ENCODE results near the gene CLBA1. TPM values are rescaled to one million over a fixed set of nuclear protein-coding genes. Genes with fewer than 3 reads are reported as not detected.

CLBA1 gene
- polyA plus RNA-seq, 2 of the 4 experiments (the other 2 are of a cell fraction): 11.5 to 12.0 TPM

GRCh38 chr14:105007593-105008264 is 22.1 kb downstream of the CLBA1 start:
- Histone ChIP-seq H3K4me1 (peaks cover 9% of the 10 kb centered on the region), H3K4me3 (no peak overlapping the region), H3K27ac (no peak overlapping the region), H3K4me2 (no peak overlapping the region), H3K9me3 (no peaks in the 10 kb centered on the region)
- DNase-seq (ENCODE audit: low read depth in 1 of 2, low spot score in 1 of 2): no peak
- ChIA-PET POLR2A (no interaction called here), CTCF (interaction anchor here (1.3 to 8.8 kb wide), 3 partner anchors 14 to 37 kb away, joined by 3 to 70 read pairs (median 4); no protein-coding TSS in a partner anchor)
- no peak for FAIRE-seq
- no peak for ATAC-seq
- no peak for TF ChIP-seq CHD4 (IDR thresholded peaks at IDR 0.05; ENCODE audit: borderline replicate concordance)
- TF ChIP-seq, protein P1, sequence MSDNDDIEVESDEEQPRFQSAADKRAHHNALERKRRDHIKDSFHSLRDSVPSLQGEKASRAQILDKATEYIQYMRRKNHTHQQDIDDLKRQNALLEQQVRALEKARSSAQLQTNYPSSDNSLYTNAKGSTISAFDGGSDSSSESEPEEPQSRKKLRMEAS (IDR thresholded peaks at IDR 0.05): no peak
- TF ChIP-seq, protein P2, sequence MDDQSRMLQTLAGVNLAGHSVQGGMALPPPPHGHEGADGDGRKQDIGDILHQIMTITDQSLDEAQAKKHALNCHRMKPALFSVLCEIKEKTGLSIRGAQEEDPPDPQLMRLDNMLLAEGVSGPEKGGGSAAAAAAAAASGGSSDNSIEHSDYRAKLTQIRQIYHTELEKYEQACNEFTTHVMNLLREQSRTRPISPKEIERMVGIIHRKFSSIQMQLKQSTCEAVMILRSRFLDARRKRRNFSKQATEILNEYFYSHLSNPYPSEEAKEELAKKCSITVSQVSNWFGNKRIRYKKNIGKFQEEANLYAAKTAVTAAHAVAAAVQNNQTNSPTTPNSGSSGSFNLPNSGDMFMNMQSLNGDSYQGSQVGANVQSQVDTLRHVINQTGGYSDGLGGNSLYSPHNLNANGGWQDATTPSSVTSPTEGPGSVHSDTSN (IDR thresholded peaks at IDR 0.05): no peak
- no peak for TF ChIP-seq BCL3 (IDR thresholded peaks at IDR 0.05)
- no peak for TF ChIP-seq E2F6 (IDR thresholded peaks at IDR 0.05; ENCODE audit: borderline replicate concordance, low read depth)
- TF ChIP-seq POLR2AphosphoS2 (conservative IDR thresholded peaks at IDR 0.05; ENCODE audit: low read length): no peak; the same call in 1 of the 2 replicates
- TF ChIP-seq MYC (IDR thresholded peaks at IDR 0.05; ENCODE audit: borderline replicate concordance, low read length): no peak
- TF ChIP-seq CEBPB (IDR thresholded peaks at IDR 0.05): no peak
- no peak for TF ChIP-seq CBX2 (IDR thresholded peaks at IDR 0.05; ENCODE audit: borderline replicate concordance, low read depth)
- no peak for TF ChIP-seq NPAS2 (CRISPR knock-in tag; IDR thresholded peaks at IDR 0.05; ENCODE audit: borderline replicate concordance)
- TF ChIP-seq POLR2A (IDR thresholded peaks at IDR 0.05; ENCODE audit: low read length): no peak
- TF ChIP-seq HOXB13 (CRISPR knock-in tag; IDR thresholded peaks at IDR 0.05; ENCODE audit: low read depth): no peak
- no peak for TF ChIP-seq NFE2L2 (conservative IDR thresholded peaks at IDR 0.05; ENCODE audit: low read length)
- TF ChIP-seq TP53 (CRISPR knock-in tag; IDR thresholded peaks at IDR 0.05): no peak
- no peak for TF ChIP-seq HOXA7 (CRISPR knock-in tag; IDR thresholded peaks at IDR 0.05)
- WGBS (ENCODE audit: missing lambda C conversion rate): 95% methylated on average over 16 of the region's 19 CpGs

DNA sequence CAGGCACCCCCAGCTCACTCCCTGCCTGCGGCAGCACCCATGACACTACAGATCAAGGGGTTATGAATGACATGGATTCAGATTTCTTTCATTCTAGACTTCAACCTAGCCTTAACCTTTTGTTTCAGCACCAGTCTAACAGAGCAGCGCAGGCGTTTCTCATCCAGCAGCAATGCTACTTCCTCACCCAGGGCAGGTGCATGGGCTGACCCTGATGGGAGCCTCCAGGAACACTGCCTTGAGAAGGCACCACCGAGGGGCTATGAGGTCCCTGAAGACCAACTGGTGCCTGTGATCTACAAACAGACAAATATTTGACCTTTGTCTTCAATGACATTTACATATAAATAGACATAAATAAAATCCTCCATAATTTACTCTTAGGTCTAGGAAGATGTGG is 24.5 kb downstream of the CLBA1 start:
- ChIA-PET CTCF (interaction anchor here (3.8 to 28.5 kb wide), 4 partner anchors 8 to 34 kb away, joined by 31 to 509 read pairs (median 45); partner anchors contain the start of gene CDCA4), POLR2A (no interaction called here)
- WGBS (ENCODE audit: missing lambda C conversion rate): 87% methylated on average over 4 of the region's 4 CpGs
- no peak overlapping the region for H3K27ac ChIP-seq
- H3K4me1 ChIP-seq: peaks cover 31% of the 10 kb centered on the region
- no peak for DNase-seq (ENCODE audit: low read depth in 1 of 2, low spot score in 1 of 2)
- H3K9me3 ChIP-seq: no peaks in the 10 kb centered on the region
- no peak overlapping the region for H3K4me3 ChIP-seq
- TF ChIP-seq BHLHE40 (IDR thresholded peaks at IDR 0.05; ENCODE audit: low read depth, low read length) (no peak), ESRRA (IDR thresholded peaks at IDR 0.05; ENCODE audit: borderline replicate concordance, low read length) (no peak), HOXA7 (CRISPR knock-in tag; IDR thresholded peaks at IDR 0.05) (no peak), CBX8 (IDR thresholded peaks at IDR 0.05) (no peak), ELK1 (IDR thresholded peaks at IDR 0.05; ENCODE audit: low read depth, low read length) (no peak)
- TF ChIP-seq, protein P1 (IDR thresholded peaks at IDR 0.05): no peak
- FAIRE-seq: no peak
- H3K4me2 ChIP-seq: no peak overlapping the region
- ATAC-seq: no peak
